PC-9 (cell line): ENCODE results near the gene KLK11. TPM values are rescaled to one million over a fixed set of nuclear protein-coding genes. Genes with fewer than 3 reads are reported as not detected.

Experiments
- BruUV-seq: library from RNA; stranded (reverse); fragments of 400-500 nt; replicated peaks from 2 replicates; lab custom pipeline; 2021; lab: Mats Ljungman, UMichigan
- CTCF ChIA-PET: fragments of 300-600 bp; sonication (Branson Sonifier 250); formaldehyde crosslinking; loops from one replicate; lab custom pipeline; 2022; ENCODE audit warnings: antibody characterized with exemption; lab: Charles Lee
- POLR2A ChIA-PET: fragments of 300-600 bp; sonication (Branson Sonifier 250); formaldehyde crosslinking; loops from one replicate; lab custom pipeline; 2022; ENCODE audit warnings: antibody characterized with exemption; ENCODE audit not compliant: unreplicated experiment; lab: Charles Lee
- DNase-seq, 2 experiments: peaks; one replicate each; pipeline versions ENCODE4 v3.0.0 to v3.0.0-alpha.2; 2015 to 2022; ENCODE audit warnings: mixed read lengths in 1 of 2
- H2AFZ ChIP-seq: fragments of 200-600 bp; sonication (generic); 2 replicates; pipeline ENCODE4 v1.8.1; 2017; ENCODE audit warnings: antibody characterized with exemption
- H3F3A ChIP-seq: fragments of 200-600 bp; sonication (generic); 2 replicates; pipeline ENCODE4 v1.8.1; 2017; ENCODE audit warnings: antibody characterized with exemption, mild to moderate bottlenecking, low read depth; ENCODE audit not compliant: insufficient read depth
- H3K27ac ChIP-seq: fragments of 200-600 bp; sonication (generic); 2 replicates; pipeline ENCODE4 v1.6.1; 2016; ENCODE audit warnings: mixed run types
- H3K27me3 ChIP-seq: fragments of 200-600 bp; sonication (generic); 2 replicates; pipeline ENCODE4 v1.6.1; 2016; ENCODE audit warnings: low read depth, mixed run types; ENCODE audit not compliant: insufficient read depth
- H3K36me3 ChIP-seq: fragments of 200-600 bp; sonication (generic); 2 replicates; pipeline ENCODE4 v1.6.1; 2016; ENCODE audit warnings: low read depth, mixed run types
- H3K4me1 ChIP-seq: fragments of 200-600 bp; sonication (generic); replicated peaks from 2 replicates; pipeline ENCODE4 v1.6.1; 2016; ENCODE audit warnings: mixed run types; ENCODE audit not compliant: insufficient read depth
- H3K4me2 ChIP-seq: fragments of 200-600 bp; sonication (generic); 2 replicates; pipeline ENCODE4 v1.6.1; 2017; ENCODE audit warnings: mixed run types
- H3K4me3 ChIP-seq: fragments of 200-600 bp; sonication (generic); 2 replicates; pipeline ENCODE4 v1.6.1; 2016; ENCODE audit warnings: mixed run types
- H3K79me2 ChIP-seq: fragments of 200-600 bp; sonication (generic); 2 replicates; pipeline ENCODE4 v1.6.1; 2017; ENCODE audit warnings: low read depth, mixed run types
- H3K9me2 ChIP-seq: fragments of 200-600 bp; sonication (generic); 2 replicates; pipeline ENCODE4 v1.8.1; 2017; ENCODE audit warnings: mild to moderate bottlenecking; ENCODE audit not compliant: insufficient read depth
- H3K9me3 ChIP-seq: fragments of 200-600 bp; sonication (generic); 2 replicates; pipeline ENCODE4 v1.8.1; 2016; ENCODE audit warnings: low read depth; ENCODE audit not compliant: insufficient read depth
- H4K20me1 ChIP-seq: fragments of 200-600 bp; sonication (generic); 2 replicates; pipeline ENCODE4 v1.8.1; 2017; ENCODE audit not compliant: insufficient read depth
- CTCF ChIP-seq: fragments of 200-600 bp; sonication (generic); conservative IDR thresholded peaks from 2 replicates; pipeline ENCODE4 v1.6.1; 2017; ENCODE audit warnings: mixed run types, antibody characterized with exemption, mild to moderate bottlenecking, moderate library complexity
- EZH2 ChIP-seq: fragments of 200-600 bp; sonication (generic); IDR thresholded peaks from 2 replicates; pipeline ENCODE4 v1.8.0; 2017; ENCODE audit warnings: antibody characterized with exemption, low read depth
- intact Hi-C: fragments of 100-400 bp; cut with micrococcal nuclease; formaldehyde crosslinking; loops from one replicate; pipeline ENCODE4 v1.10.0; 2022; ENCODE audit not compliant: unreplicated experiment
- total RNA-seq: library from RNA; stranded (reverse); gene quantifications from 2 replicates; pipeline ENCODE4 v1.2.3, GENCODE V29; 2021

KLK11 gene
- total RNA-seq, 1 experiment from 2014 or later: 1.5 TPM

GRCh38 chr19:51010066-51010795 is 16.2 kb downstream of the KLK11 start:
- CTCF ChIA-PET: interaction anchor here (0.6 kb wide), 1 partner anchor 9 kb away, joined by 3 read pairs; the partner anchor contains the start of gene KLK8
- no peak overlapping the region for H2AFZ ChIP-seq
- no TSS peak for BruUV-seq
- H3K27me3 ChIP-seq: no peaks in the 10 kb centered on the region
- peaks cover 19% of the 10 kb centered on the region; the same call in 1 of the 2 replicates for H3F3A ChIP-seq
- H3K4me3 ChIP-seq: no peak overlapping the region
- H3K4me1 ChIP-seq: peaks cover 19% of the 10 kb centered on the region
- POLR2A ChIA-PET: interaction anchor here (0.5 to 0.9 kb wide), 2 partner anchors 11 to 26 kb away, joined by 4 read pairs; partner anchors contain the start of gene KLK7
- peak; percentile 50 to 60 for DNase-seq
- H3K79me2 ChIP-seq: no peaks in the 10 kb centered on the region
- no peaks in the 10 kb centered on the region for H3K9me3 ChIP-seq
- TF ChIP-seq CTCF: no peak
- TF ChIP-seq EZH2: no peak
- intact Hi-C loops: loop anchor here (10.0 kb wide), 2 partner anchors 205 to 305 kb away; no protein-coding TSS in a partner anchor
- no peak overlapping the region for H3K4me2 ChIP-seq
- no peaks in the 10 kb centered on the region for H4K20me1 ChIP-seq
- no peaks in the 10 kb centered on the region for H3K36me3 ChIP-seq
- no peaks in the 10 kb centered on the region for H3K9me2 ChIP-seq
- H3K27ac ChIP-seq: no peak overlapping the region

GRCh38 chr19:51009061-51009891 is 17.1 kb downstream of the KLK11 start:
- Histone ChIP-seq H3K27ac (no peak overlapping the region), H3K4me1 (peaks cover 19% of the 10 kb centered on the region), H3K36me3 (no peaks in the 10 kb centered on the region), H3F3A (peaks cover 19% of the 10 kb centered on the region; the same call in 1 of the 2 replicates), H3K4me2 (no peak overlapping the region), H3K27me3 (no peaks in the 10 kb centered on the region), H3K4me3 (no peak overlapping the region), H3K9me2 (no peaks in the 10 kb centered on the region), H3K9me3 (no peaks in the 10 kb centered on the region), H3K79me2 (no peaks in the 10 kb centered on the region), H4K20me1 (no peaks in the 10 kb centered on the region), H2AFZ (no peak overlapping the region)
- ChIA-PET POLR2A (interaction anchor here (0.9 kb wide), 1 partner anchor 25 kb away, joined by 4 read pairs; the partner anchor contains the start of gene KLK7), CTCF (no interaction called here)
- intact Hi-C loops: no loop called here
- DNase-seq: peak in 1 of 2 experiments; percentile 26
- no TSS peak for BruUV-seq
- no peak for TF ChIP-seq EZH2
- TF ChIP-seq CTCF: no peak

GRCh38 chr19:51007488-51007887 is 18.9 kb downstream of the KLK11 start:
- no peak for DNase-seq
- Histone ChIP-seq H3K79me2 (no peaks in the 10 kb centered on the region), H4K20me1 (no peaks in the 10 kb centered on the region), H3K9me2 (no peaks in the 10 kb centered on the region), H2AFZ (no peak overlapping the region), H3K9me3 (no peaks in the 10 kb centered on the region), H3K4me2 (no peak overlapping the region), H3K27me3 (no peaks in the 10 kb centered on the region), H3K4me3 (no peak overlapping the region), H3K4me1 (peaks cover 19% of the 10 kb centered on the region), H3K27ac (no peak overlapping the region), H3K36me3 (no peaks in the 10 kb centered on the region), H3F3A (peaks cover 23% of the 10 kb centered on the region; the same call in 1 of the 2 replicates)
- intact Hi-C loops: no loop called here
- ChIA-PET CTCF (interaction anchor here (0.6 to 0.7 kb wide), 2 partner anchors 10 to 87 kb away, joined by 4 to 19 read pairs; no protein-coding TSS in a partner anchor), POLR2A (no interaction called here)
- TF ChIP-seq CTCF (no peak), EZH2 (no peak)
- no TSS peak for BruUV-seq
